NCI-H1105 (cell line): ENCODE measurements around the gene OVAAL.

Experiments used
- DNase-seq: peaks from one replicate; lab custom pipeline; 2025; lab: John Stamatoyannopoulos, UW

Gene OVAAL

GRCh38 chr1:180558664-180559063 is at the start of gene OVAAL:
TSS of gene OVAAL (plus strand) at chr1:180558964.
- DNase-seq = no peak

GRCh38 chr1:180510882-180511281 is 47.9 kb upstream of the OVAAL start:
- DNase-seq = no peak

GRCh38 chr1:180513531-180513930 is 45.2 kb upstream of the OVAAL start:
- DNase-seq = no peak

GRCh38 chr1:180515364-180515763 is 43.4 kb upstream of the OVAAL start:
- no peak for DNase-seq

- DNase-seq = peak; percentile 70
These were observed 42.8 kb upstream of the OVAAL start for GRCh38 chr1:180515857-180516388.

- no peak for DNase-seq
These were observed 38.9 kb upstream of the OVAAL start for GRCh38 chr1:180519846-180520245.

- no peak for DNase-seq
These were observed 37.1 kb upstream of the OVAAL start for GRCh38 chr1:180521474-180522212.

GRCh38 chr1:180522213-180522515 is 36.6 kb upstream of the OVAAL start:
- no peak for DNase-seq

- DNase-seq = no peak
These were observed 34.4 kb upstream of the OVAAL start for GRCh38 chr1:180524160-180524914.

GRCh38 chr1:180524915-180525714 is 33.6 kb upstream of the OVAAL start:
- no peak for DNase-seq

- DNase-seq = no peak
These were observed 33.1 kb upstream of the OVAAL start for GRCh38 chr1:180525715-180526039.

- no peak for DNase-seq
These were observed 31.6 kb upstream of the OVAAL start for GRCh38 chr1:180527101-180527669.

GRCh38 chr1:180528868-180529470 is 29.8 kb upstream of the OVAAL start:
- no peak for DNase-seq

GRCh38 chr1:180530501-180530900 is 28.3 kb upstream of the OVAAL start:
- no peak for DNase-seq

GRCh38 chr1:180532854-180533253 is 25.9 kb upstream of the OVAAL start:
- no peak for DNase-seq

- peak; percentile 65 for DNase-seq
These were observed 25.3 kb upstream of the OVAAL start for GRCh38 chr1:180533266-180533987.

- no peak for DNase-seq
These were observed 24.6 kb upstream of the OVAAL start for GRCh38 chr1:180534214-180534613.

- no peak for DNase-seq
These were observed 23.3 kb upstream of the OVAAL start for GRCh38 chr1:180535418-180535999.

GRCh38 chr1:180536821-180537372 is 21.9 kb upstream of the OVAAL start:
- no peak for DNase-seq

- no peak for DNase-seq
These were observed 19.6 kb upstream of the OVAAL start for GRCh38 chr1:180539136-180539535.
